H1 (cell line): ENCODE measurements around the gene KCTD10. TPM values are rescaled to one million over a fixed set of nuclear protein-coding genes. Genes with fewer than 3 reads are reported as not detected.

Experiments used
- CTCF ChIA-PET: fragments of 300-600 bp; sonication (Branson Sonifier 250); formaldehyde crosslinking; loops from one replicate; lab custom pipeline; 2021; ENCODE audit not compliant: partially characterized antibody; lab: Charles Lee
- POLR2A ChIA-PET: fragments of 300-600 bp; sonication (Branson Sonifier 250); formaldehyde crosslinking; loops from one replicate; lab custom pipeline; 2021; ENCODE audit warnings: inconsistent platforms; ENCODE audit not compliant: partially characterized antibody; lab: Charles Lee
- DNase-seq, 2 experiments: peaks; one replicate each; pipeline versions ENCODE4 v3.0.0 to v3.0.0-alpha.2; 2010 to 2022; ENCODE audit warnings: low spot score in 2 of 2, low read depth in 1 of 2, mixed read lengths in 1 of 2
- FAIRE-seq: peaks from 2 replicates; lab custom pipeline; 2011; peaks lifted over from hg19 to GRCh38; lab: Jason Lieb, UNC
- H2AFZ ChIP-seq: 2 replicates; pipeline ENCODE4 v1.8.1; 2012; ENCODE audit warnings: low read length, inconsistent platforms
- H2AK5ac ChIP-seq: 2 replicates; pipeline ENCODE4 v1.6.1; 2013; ENCODE audit warnings: low read depth, low read length
- H2BK120ac ChIP-seq: replicated peaks from 2 replicates; pipeline ENCODE3; 2013; ENCODE audit warnings: low read depth, low read length, inconsistent platforms
- H2BK12ac ChIP-seq: 2 replicates; pipeline ENCODE4 v1.6.1; 2013; ENCODE audit warnings: low read depth, low read length
- H2BK15ac ChIP-seq: 2 replicates; pipeline ENCODE4 v1.6.1; 2013; ENCODE audit warnings: low read length
- H2BK20ac ChIP-seq: 2 replicates; pipeline ENCODE4 v1.6.1; 2013; ENCODE audit warnings: low read length
- H2BK5ac ChIP-seq: 2 replicates; pipeline ENCODE4 v1.6.1; 2013; ENCODE audit warnings: low read depth, low read length
- H3K14ac ChIP-seq: 2 replicates; pipeline ENCODE4 v1.6.1; 2013; ENCODE audit warnings: inconsistent platforms; ENCODE audit not compliant: insufficient read length
- H3K18ac ChIP-seq: 2 replicates; pipeline ENCODE4 v1.6.1; 2013; ENCODE audit warnings: low read length; ENCODE audit errors: extremely low read depth
- H3K23ac ChIP-seq: 2 replicates; pipeline ENCODE4 v1.6.1; 2013; ENCODE audit warnings: inconsistent platforms; ENCODE audit not compliant: insufficient read length
- H3K23me2 ChIP-seq: 2 replicates; pipeline ENCODE4 v1.6.1; 2013; ENCODE audit warnings: low read depth, low read length
- H3K27ac ChIP-seq: 2 replicates; pipeline ENCODE4 v1.6.1; 2011; ENCODE audit warnings: low read depth, low read length, inconsistent platforms
- H3K27me3 ChIP-seq, 4 experiments: replicated peaks in 1 of 4; 1 replicate in 1 of 4; 2 replicates in 3 of 4; pipeline versions ENCODE4 v1.6.1 to v1.8.1; 2011 to 2013; ENCODE audit warnings: low read length in 3 of 4, mild to moderate bottlenecking in 3 of 4, inconsistent platforms in 2 of 4, mixed read lengths in 2 of 4, moderate library complexity in 1 of 4; ENCODE audit not compliant: control insufficient read depth in 3 of 4, insufficient read depth in 3 of 4; ENCODE audit errors: extremely low read depth in 1 of 4
- H3K36me3 ChIP-seq, 4 experiments: 2 replicates each; pipeline versions ENCODE4 v1.6.1 to v1.8.1; 2011 to 2013; ENCODE audit warnings: mild to moderate bottlenecking in 4 of 4, low read length in 3 of 4, moderate library complexity in 2 of 4, control low read depth in 1 of 4, inconsistent platforms in 1 of 4; ENCODE audit not compliant: insufficient read depth in 4 of 4, control insufficient read depth in 2 of 4
- H3K4ac ChIP-seq: replicated peaks from 2 replicates; pipeline ENCODE3; 2013; ENCODE audit warnings: low read length, low read depth, mixed read lengths, inconsistent platforms; ENCODE audit not compliant: insufficient read length
- H3K4me1 ChIP-seq, 4 experiments: replicated peaks in 1 of 4; 1 replicate in 1 of 4; 2 replicates in 3 of 4; pipeline versions ENCODE4 v1.6.1 to v1.8.1; 2011 to 2013; ENCODE audit warnings: low read length in 3 of 4, inconsistent platforms in 2 of 4, mixed read lengths in 1 of 4; ENCODE audit not compliant: insufficient read depth in 4 of 4, control insufficient read depth in 3 of 4
- H3K4me2 ChIP-seq, 2 experiments: 2 replicates each; pipeline versions ENCODE4 v1.6.1 to v1.8.1; 2011 to 2013; ENCODE audit warnings: low read depth in 2 of 2, low read length in 2 of 2, control low read depth in 1 of 2, inconsistent platforms in 1 of 2, mild to moderate bottlenecking in 1 of 2; ENCODE audit not compliant: insufficient read depth in 1 of 2
- H3K4me3 ChIP-seq, 4 experiments: fragments of 200-600, 300-600 bp in 1 of 4; sonication (generic), shearing (Covaris generic), sonication (Bioruptor Twin) in 1 of 4; 2 replicates each; pipeline versions ENCODE4 v1.5.1 to v1.8.1; 2011 to 2016; ENCODE audit warnings: low read length in 4 of 4, low read depth in 3 of 4, control low read depth in 2 of 4, inconsistent platforms in 2 of 4, mild to moderate bottlenecking in 2 of 4, mixed read lengths in 1 of 4, moderate library complexity in 1 of 4; ENCODE audit not compliant: insufficient read depth in 2 of 4; ENCODE audit errors: extremely low read depth in 1 of 4
- H3K56ac ChIP-seq: replicated peaks from 2 replicates; pipeline ENCODE3; 2013; ENCODE audit warnings: low read depth, mild to moderate bottlenecking, mixed read lengths, low read length, inconsistent platforms; ENCODE audit not compliant: insufficient read length
- H3K79me1 ChIP-seq: 2 replicates; pipeline ENCODE4 v1.6.1; 2013; ENCODE audit warnings: low read depth, low read length, control low read depth
- H3K79me2 ChIP-seq, 2 experiments: 2 replicates each; pipeline versions ENCODE4 v1.6.1 to v1.8.1; 2012 to 2013; ENCODE audit warnings: low read length in 2 of 2, mild to moderate bottlenecking in 2 of 2, inconsistent platforms in 1 of 2; ENCODE audit not compliant: insufficient read depth in 2 of 2, control insufficient read depth in 1 of 2
- H3K9ac ChIP-seq, 4 experiments: replicated peaks in 1 of 4; 1 replicate in 1 of 4; 2 replicates in 3 of 4; pipeline versions ENCODE4 v1.6.1 to v1.8.1; 2011 to 2013; ENCODE audit warnings: low read depth in 3 of 4, low read length in 3 of 4, control low read depth in 2 of 4, mild to moderate bottlenecking in 2 of 4, moderate library complexity in 2 of 4, inconsistent platforms in 1 of 4; ENCODE audit errors: extremely low read depth in 1 of 4
- H3K9me3 ChIP-seq, 2 experiments: 2 replicates each; pipeline versions ENCODE4 v1.6.1 to v1.8.1; 2012 to 2013; ENCODE audit warnings: mild to moderate bottlenecking in 2 of 2, moderate library complexity in 2 of 2, control low read depth in 1 of 2, inconsistent platforms in 1 of 2, low read depth in 1 of 2, low read length in 1 of 2, mixed read lengths in 1 of 2; ENCODE audit not compliant: insufficient read depth in 2 of 2
- H4K20me1 ChIP-seq, 2 experiments: replicated peaks in 1 of 2; 2 replicates each; pipeline versions ENCODE3 to v1.8.1; 2011 to 2013; ENCODE audit warnings: inconsistent platforms in 2 of 2, low read length in 2 of 2, mild to moderate bottlenecking in 1 of 2; ENCODE audit not compliant: insufficient read depth in 2 of 2, control insufficient read depth in 1 of 2
- H4K5ac ChIP-seq: 2 replicates; pipeline ENCODE4 v1.6.1; 2013; ENCODE audit warnings: low read length, low read depth, mixed read lengths, inconsistent platforms; ENCODE audit not compliant: insufficient read length
- H4K8ac ChIP-seq: 2 replicates; pipeline ENCODE4 v1.8.0; 2013; ENCODE audit warnings: mild to moderate bottlenecking, moderate library complexity, low read length, inconsistent platforms; ENCODE audit not compliant: insufficient read depth; ENCODE audit errors: extremely low read depth
- H4K91ac ChIP-seq: replicated peaks from 2 replicates; pipeline ENCODE3; 2013; ENCODE audit warnings: low read length, mixed read lengths, inconsistent platforms; ENCODE audit not compliant: insufficient read length
- CEBPB ChIP-seq: IDR thresholded peaks from 2 replicates; pipeline ENCODE4 v1.6.1; 2012; ENCODE audit warnings: low read depth, low read length
- CREB1 ChIP-seq: IDR thresholded peaks from 2 replicates; pipeline ENCODE4 v1.6.1; 2012; ENCODE audit warnings: inconsistent platforms
- EGR1 ChIP-seq: IDR thresholded peaks from 2 replicates; pipeline ENCODE4 v1.6.1; 2011; ENCODE audit warnings: low read depth, low read length, borderline replicate concordance
- EZH2 ChIP-seq: fragments of 200-600 bp; sonication (generic); IDR thresholded peaks from 2 replicates; pipeline ENCODE4 v1.7.1; 2012; ENCODE audit warnings: low read depth, mild to moderate bottlenecking, moderate library complexity, low read length, inconsistent platforms; ENCODE audit not compliant: severe bottlenecking
- KDM1A ChIP-seq: fragments of 200-600, 300-600 bp; sonication (generic); IDR thresholded peaks from 2 replicates; pipeline ENCODE4 v1.7.1; 2016; ENCODE audit warnings: mild to moderate bottlenecking, low read length, borderline replicate concordance
- MAFK ChIP-seq: IDR thresholded peaks from 2 replicates; pipeline ENCODE4 v1.6.1; 2012; ENCODE audit warnings: low read depth, mild to moderate bottlenecking, improper control_type of control experiment, low read length
- NRF1 ChIP-seq: IDR thresholded peaks from 2 replicates; pipeline ENCODE4 v1.6.1; 2011; ENCODE audit warnings: mild to moderate bottlenecking, low read depth, low read length, improper control_type of control experiment
- TAF1 ChIP-seq: IDR thresholded peaks from 2 replicates; pipeline ENCODE4 v1.6.1; 2011; ENCODE audit warnings: mild to moderate bottlenecking, low read depth, low read length
- WGBS, 2 experiments: shearing (Covaris generic) in 1 of 2; methylation state at CpG; one replicate each; pipeline versions ENCODE4 v1.1.6 to v1.1.7; 2013 to 2015; ENCODE audit warnings: low lambda C conversion rate in 2 of 2, mixed read lengths in 2 of 2, inconsistent platforms in 1 of 2, low coverage in 1 of 2, missing lambda C conversion rate in 1 of 2; ENCODE audit not compliant: insufficient replicate concordance in 2 of 2, insufficient coverage in 1 of 2, insufficient read length in 1 of 2; ENCODE audit errors: extremely low coverage in 1 of 2, missing lambda C conversion rate in 1 of 2; 5-methylcytosine and 5-hydroxymethylcytosine counted together
- polyA plus RNA-seq, 7 experiments: library from polyadenylated mRNA; depleted of rRNA in 3 of 7; stranded (reverse) in 5 of 7; unstranded in 2 of 7; fragments of >200 nt in 5 of 7; fragments of 200-250 nt in 2 of 7; gene quantifications; 1 replicate in 5 of 7; 2 replicates in 1 of 7; 4 replicates in 1 of 7; pipeline versions ENCODE4 v1.2.1 to v1.2.3, GENCODE V29; 2011 to 2013; ENCODE audit warnings: missing spikeins in 2 of 7, mixed read lengths in 2 of 7
- total RNA-seq: library from RNA; stranded (reverse); fragmentation: NEBNext Ultra II Directional; extraction: Animal tissue kit (Norgen Biotek cat#: 25700); gene quantifications from 2 replicates; pipeline ENCODE4 v1.2.1, GENCODE V29; 2021
- TF ChIP-seq, protein P1 (sequence below): IDR thresholded peaks from 2 replicates; pipeline ENCODE4 v1.6.1; 2011; ENCODE audit warnings: low read depth, mild to moderate bottlenecking, low read length; ENCODE audit not compliant: insufficient read depth

KCTD10 gene
- total and polyA plus RNA-seq, 2 of the 8 experiments (the other 6 are each of a cell fraction or from before 2014, with no cell fraction given) = 45.3 to 52.4 TPM

DNA sequence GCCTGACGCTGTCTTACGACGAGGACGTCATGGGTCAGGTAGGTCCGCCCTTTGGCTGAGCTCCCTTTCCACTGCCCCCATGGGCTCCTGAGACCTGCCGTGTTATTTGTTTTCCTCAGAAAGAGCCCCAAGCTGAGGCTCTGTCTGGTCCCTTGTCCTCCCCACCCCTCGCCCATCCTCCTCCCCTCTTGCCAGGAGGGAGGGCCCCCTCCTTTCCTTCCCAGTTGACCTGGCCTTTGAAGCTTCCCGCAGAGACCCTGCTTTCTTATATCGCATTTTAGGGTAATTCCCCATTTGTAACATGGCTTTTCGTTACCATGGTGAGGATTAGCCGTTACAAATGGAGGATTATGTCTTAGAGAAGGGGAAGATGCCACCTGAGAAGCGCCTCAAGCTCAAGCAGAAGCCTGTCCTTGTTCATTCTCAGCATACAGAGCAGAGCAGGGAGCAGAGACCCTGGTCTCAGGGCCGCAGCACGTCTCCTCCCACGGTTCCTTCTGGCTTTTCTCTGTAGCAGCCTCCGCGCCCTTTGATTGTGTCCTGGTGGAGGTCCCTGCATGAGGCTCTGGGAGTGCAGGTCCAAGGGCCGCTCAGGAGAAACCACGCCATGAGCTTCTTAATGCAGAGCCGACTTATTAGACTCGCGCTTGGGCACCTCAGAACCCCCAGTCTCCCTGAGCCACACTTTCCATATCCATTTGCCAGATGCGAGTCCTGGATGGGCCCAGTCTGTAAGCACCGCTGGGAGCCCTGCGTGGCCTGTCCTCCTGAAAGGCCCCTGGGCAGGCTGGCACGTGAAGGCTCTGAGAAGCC is 47.6 kb upstream of the KCTD10 start:
- no peak for DNase-seq
- WGBS, 2 experiments = 91% methylated on average over 26 of the region's 26 CpGs; no CpG with 5 or more reads in 1 of the 2 experiments
- Histone ChIP-seq H3K4me3 (no peak overlapping the region; a peak in 2 of 8 replicates), H4K91ac (no peak overlapping the region), H3K9ac (peak overlapping the region in 1 of 4 experiments; percentile 52; a peak in 2 of 7 replicates), H3K9me3 (no peaks in the 10 kb centered on the region), H4K8ac (no peak overlapping the region), H2BK5ac (no peak overlapping the region), H3K18ac (no peak overlapping the region), H3K23me2 (no peaks in the 10 kb centered on the region), H3K4me1 (peaks cover 0 to 3% (median under 1%) of the 10 kb centered on the region in 4 experiments; a peak in 1 of 7 replicates), H3K56ac (no peak overlapping the region), H3K36me3 (peaks cover 0 to 9% (median 1%) of the 10 kb centered on the region in 4 experiments; a peak in 5 of 8 replicates), H2AFZ (no peak overlapping the region), H3K4ac (no peak overlapping the region), H3K4me2 (no peak overlapping the region), H3K27me3 (no peaks in the 10 kb centered on the region), H3K23ac (no peak overlapping the region), H2BK12ac (no peak overlapping the region), H2BK120ac (no peak overlapping the region), H4K20me1 (no peaks in the 10 kb centered on the region), H2BK20ac (no peak overlapping the region), H3K27ac (peak overlapping the region; percentile 59; the same call in 1 of the 2 replicates), H3K79me2 (no peaks in the 10 kb centered on the region), H3K14ac (no peak overlapping the region), H3K79me1 (no peaks in the 10 kb centered on the region), H2BK15ac (no peak overlapping the region), H2AK5ac (no peak overlapping the region), H4K5ac (no peak overlapping the region)
- POLR2A ChIA-PET = no interaction called here
- FAIRE-seq = no peak
- CTCF ChIA-PET = interaction anchor here (0.7 to 3.0 kb wide), 17 partner anchors 9 to 281 kb away, joined by 3 to 18 read pairs (median 4); no protein-coding TSS in a partner anchor
- TF ChIP-seq EGR1 = no peak
- TF ChIP-seq, protein P1, sequence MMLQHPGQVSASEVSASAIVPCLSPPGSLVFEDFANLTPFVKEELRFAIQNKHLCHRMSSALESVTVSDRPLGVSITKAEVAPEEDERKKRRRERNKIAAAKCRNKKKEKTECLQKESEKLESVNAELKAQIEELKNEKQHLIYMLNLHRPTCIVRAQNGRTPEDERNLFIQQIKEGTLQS = no peak
- no peak for TF ChIP-seq CEBPB
- TF ChIP-seq TAF1 = no peak
- TF ChIP-seq EZH2 = no peak
- TF ChIP-seq KDM1A = no peak
- TF ChIP-seq NRF1 = no peak
- TF ChIP-seq MAFK = no peak
- TF ChIP-seq CREB1 = no peak
